GM12801 (cell line): ENCODE data around the gene ZG16.

Source experiments
- TF ChIP-seq, protein P1 (sequence below): IDR thresholded peaks from one replicate; pipeline ENCODE4 v1.5.1; 2011; ENCODE audit warnings: control low read depth; ENCODE audit not compliant: insufficient read length; ENCODE audit errors: extremely low read depth

The ZG16 gene

DNA sequence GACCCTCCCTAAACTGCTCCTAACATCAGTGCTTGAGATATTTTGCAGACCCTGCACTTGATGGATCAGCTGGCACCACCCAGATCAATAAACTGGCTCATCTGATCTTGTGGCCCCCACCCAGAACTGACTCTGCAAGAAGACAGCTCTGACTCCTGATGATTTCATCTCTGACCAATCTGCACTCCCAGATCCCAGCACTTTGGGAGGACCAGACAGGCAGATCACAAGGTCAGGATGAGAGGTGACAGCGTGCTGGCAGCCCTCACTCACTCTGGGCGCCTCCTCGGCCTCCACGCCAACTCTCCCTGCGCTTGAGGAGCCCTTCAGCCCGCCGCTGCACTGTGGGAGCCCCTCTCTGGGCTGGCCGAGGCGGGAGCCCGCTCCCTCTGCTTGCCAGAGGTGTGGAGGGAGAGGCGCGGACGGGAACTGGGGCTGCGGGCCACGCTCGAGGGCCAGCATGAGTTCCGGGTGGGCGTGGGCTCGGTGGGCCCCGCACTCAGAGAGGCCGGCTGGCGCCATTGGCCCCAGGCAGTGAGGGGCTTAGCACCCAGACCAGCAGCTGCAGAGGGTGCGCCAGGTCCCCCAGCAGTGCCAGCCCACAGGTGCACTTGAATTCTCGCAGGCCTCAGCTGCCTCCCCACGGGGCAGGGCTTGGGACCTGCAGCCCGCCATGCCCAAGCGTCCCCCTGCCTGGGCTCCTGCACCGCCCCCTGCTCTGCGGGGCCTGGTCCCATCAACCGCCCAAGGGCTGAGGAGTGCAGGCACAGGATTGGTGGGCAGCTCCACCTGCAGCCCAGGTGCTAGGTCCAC lies 29.9 kb upstream of the ZG16 start:
- TF ChIP-seq, protein P1, sequence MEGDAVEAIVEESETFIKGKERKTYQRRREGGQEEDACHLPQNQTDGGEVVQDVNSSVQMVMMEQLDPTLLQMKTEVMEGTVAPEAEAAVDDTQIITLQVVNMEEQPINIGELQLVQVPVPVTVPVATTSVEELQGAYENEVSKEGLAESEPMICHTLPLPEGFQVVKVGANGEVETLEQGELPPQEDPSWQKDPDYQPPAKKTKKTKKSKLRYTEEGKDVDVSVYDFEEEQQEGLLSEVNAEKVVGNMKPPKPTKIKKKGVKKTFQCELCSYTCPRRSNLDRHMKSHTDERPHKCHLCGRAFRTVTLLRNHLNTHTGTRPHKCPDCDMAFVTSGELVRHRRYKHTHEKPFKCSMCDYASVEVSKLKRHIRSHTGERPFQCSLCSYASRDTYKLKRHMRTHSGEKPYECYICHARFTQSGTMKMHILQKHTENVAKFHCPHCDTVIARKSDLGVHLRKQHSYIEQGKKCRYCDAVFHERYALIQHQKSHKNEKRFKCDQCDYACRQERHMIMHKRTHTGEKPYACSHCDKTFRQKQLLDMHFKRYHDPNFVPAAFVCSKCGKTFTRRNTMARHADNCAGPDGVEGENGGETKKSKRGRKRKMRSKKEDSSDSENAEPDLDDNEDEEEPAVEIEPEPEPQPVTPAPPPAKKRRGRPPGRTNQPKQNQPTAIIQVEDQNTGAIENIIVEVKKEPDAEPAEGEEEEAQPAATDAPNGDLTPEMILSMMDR, result no peak

DNA sequence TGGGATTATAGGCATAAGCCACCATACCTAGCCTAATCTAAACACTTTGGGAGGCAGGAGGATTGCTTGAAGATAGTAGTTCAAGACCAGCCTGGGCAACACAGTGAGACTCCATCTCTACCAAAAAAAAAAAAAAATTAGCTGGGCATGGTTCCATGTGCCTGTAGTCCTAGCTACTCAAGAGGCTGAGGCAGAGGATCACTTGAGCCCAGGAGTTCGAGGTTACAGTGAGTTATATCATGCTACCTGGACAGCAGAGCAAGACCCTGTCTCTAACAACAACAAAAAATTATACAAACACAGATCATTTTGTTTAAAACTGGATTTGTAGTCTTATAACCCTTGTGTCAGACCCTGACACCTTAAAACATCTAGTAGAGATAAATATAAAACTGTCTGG lies 24.5 kb upstream of the ZG16 start:
- TF ChIP-seq, protein P1, result no peak

DNA sequence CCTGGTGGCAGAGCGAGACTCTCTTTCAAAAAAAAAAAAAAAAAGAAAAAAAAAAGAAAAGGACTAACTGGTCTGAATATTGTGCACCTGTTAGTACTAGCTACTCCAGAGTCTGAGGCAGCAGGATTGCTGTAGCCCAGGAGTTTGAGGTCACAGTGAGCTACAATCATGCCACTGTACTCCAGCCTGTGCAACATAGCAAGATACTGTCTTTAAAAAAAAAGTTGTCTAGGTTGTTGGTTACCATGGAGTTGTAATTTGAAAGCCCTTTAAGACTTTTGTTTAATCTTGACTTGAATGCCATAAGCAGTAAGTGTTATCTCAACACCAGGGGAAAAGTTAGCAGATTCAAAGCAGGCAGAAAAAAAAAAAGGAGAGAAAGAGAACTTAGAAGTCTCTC lies 21.4 kb upstream of the ZG16 start:
- TF ChIP-seq, protein P1, result no peak

DNA sequence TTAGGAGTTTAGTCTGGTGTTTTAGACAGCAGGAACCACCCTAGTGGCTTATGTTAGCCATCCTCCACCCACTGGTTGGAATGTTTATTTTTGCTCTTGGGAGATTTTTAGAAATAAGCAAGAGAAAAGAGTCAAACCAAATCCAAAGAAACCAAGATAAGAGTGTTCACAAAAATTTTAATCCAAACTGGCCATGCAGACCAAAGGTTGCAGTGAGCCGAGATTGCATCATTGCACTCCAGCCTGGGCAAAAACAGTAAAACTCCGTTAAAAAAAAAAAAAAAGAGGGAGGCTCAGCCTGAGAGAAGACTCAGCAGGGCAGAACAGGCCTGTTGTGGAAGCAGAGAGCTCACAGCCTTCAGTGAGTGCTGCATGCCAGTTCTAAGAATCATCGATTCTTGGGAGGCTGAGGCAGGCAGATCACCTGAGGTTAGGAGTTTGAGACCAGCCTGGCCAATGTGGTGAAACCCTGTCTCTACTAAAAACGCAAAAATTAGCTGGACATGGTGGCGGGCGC lies 20.0 kb upstream of the ZG16 start:
- TF ChIP-seq, protein P1, result no peak

DNA sequence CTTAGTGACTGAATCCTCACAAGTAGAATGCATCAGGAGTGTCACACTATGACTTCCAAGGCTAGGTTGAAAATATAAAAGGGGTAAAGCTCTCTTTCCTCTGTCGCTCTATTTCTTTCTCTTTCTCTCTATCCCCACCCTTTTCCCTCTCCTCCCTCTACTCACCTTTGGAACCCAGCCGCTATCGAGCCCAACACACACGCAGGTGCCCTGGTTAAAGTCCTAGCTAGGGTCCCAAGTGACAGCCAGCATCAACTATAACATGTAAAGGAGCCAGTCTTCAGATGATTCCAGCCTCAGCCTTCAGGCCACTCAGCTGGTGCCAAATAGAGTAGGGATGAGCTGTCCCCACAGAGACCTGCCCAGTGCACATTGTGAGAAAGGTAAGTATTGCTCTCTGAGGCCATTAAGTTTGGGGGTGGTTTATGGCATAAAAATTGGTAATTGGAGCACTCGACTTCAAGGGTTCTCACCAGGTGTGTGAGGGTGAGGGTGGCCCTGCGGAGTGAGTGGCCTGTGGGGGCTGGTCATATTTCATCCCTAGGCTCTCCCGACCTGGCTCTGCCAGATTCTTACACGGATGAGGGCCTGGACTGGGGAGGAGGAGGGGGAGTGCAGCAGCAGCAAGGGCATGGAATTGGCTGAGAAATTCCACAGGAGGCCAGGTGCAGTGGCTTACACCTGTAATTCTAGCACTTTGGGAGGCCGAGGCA lies 17.3 kb upstream of the ZG16 start:
- TF ChIP-seq, protein P1, result no peak

DNA sequence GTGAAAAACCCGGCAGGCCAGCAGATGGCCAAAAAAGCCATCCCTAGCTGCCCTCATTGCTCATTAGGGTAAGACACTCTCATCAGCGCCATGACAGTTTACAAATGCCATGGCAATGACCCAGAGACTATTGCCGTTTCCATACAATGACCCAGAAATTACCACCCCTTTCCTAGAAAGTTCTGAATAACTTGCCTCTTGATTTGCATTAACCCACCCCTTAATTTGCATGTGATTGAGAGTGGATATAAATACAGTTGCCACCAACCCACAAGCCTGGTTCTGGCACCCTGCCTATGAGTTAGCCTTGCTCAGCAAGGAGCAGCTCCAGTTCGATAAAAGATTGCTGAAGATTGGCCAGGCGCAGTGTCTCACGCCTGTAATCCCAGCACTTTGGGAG lies 16.2 kb upstream of the ZG16 start:
- TF ChIP-seq, protein P1, result no peak

DNA sequence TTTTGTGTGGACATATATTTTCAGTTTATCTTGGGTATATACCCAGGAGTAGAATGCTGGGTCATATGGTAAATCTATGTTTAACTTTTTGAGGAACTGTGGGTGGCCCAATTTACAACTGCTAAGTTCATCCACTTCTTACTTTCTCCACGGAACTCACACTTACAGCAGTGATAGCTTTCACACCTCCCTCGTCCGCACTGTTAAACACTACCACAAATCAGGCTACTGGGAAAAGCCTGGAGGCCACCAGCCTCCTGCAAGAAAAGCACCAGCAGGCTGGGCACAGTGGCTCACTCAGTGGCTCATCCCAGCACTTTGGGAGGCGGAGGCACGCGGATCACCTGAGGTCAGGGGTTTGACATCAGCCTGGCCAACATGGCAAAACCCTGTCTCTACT lies 14.7 kb upstream of the ZG16 start:
- TF ChIP-seq, protein P1, result no peak
